DMS 273 treated with DMSO at 0.1 percent for 48 hours (cell line): ENCODE data around the gene CNPY3.
"Not testable (repeated sequence)": the region's sequence is repeated elsewhere in the genome, so short reads cannot be mapped to it uniquely, and the experiment has no call there.

Source experiments
- DNase-seq: peaks from one replicate; lab custom pipeline; 2025; lab: John Stamatoyannopoulos, UW

Gene CNPY3

DNA sequence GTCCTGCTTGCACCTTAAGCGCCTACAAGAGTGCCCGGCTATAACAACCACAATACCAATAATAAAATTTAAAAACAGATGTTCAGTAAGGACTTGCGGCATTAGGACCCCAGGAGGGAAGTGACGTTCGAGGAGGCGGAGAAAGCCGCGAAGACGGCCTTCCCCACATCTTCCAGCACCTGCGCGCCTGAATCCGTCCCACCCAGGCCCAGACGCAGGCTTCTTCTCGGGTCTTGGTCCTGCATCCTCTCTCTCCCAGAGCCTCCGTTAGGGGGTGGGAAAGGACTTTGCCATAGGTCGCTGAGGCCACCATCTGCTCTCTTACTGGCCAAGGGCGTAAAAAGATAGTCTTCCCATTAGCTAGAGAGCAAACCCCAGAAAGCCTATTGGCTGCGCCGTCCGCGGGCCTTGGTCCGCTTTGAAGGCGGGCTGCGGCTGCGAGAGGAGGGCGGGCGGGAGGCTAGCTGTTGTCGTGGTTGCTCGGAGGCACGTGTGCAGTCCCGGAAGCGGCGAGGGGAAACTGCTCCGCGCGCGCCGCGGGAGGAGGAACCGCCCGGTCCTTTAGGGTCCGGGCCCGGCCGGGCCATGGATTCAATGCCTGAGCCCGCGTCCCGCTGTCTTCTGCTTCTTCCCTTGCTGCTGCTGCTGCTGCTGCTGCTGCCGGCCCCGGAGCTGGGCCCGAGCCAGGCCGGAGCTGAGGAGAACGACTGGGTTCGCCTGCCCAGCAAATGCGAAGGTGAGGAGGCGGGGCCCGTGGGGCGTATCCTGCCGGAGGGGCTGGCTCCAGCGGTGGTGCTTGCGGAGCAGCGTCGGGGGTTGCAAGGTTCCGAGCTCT lies at the start of gene CNPY3:
Gene CNPY3 (plus strand): TSS at position 495 of the 835 bp plus-strand sequence. CDS start 91 bp downstream, at position 586.
- DNase-seq, result peak; percentile 98

DNA sequence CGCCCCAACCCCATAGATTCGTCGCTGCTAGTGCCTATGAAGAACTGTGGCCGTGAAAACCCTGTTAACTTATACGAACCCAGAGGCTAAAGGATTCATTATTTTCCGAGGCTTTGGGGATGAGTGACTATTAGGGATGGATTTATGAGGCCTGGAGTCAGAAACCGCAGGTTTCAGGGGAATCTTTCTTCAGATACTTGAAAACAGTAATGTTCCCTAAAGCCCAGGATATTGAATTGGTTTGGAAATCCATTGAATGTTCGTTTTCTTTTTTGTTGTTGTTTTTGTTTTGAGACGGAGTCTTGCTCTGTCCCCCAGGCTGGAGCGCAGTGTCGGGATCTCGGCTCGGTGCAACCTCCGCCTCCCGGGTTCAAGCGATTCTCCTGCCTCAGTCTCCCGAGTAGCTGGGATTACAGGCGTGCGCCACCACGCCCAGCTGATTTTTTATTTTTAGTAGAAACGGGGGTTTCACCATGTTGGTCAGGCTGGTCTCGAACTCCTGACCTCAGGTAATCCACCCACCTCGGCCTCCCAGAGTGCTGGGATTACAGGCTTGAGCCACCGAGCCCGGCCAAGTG lies 49.0 kb upstream of the CNPY3 start:
- DNase-seq, result not testable (repeated sequence)

DNA sequence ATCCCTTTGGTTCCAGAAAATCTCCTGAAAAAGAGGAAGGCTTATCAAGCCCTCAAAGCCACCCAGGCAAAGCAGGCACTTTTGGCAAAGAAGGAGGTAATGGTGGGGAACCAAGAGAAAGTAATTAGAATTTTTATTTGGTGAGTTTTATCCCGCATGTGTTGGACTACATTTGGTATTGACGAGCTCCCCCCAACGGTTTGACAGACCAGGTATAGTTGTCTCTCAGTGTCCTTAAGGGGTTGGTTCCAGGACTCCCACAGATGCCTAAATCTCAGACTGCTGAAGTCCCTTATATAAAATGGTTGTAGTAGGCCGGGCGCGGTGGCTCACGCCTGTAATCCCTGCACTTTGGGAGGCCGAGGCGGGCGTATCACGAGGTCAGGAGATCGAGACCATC lies 48.4 kb upstream of the CNPY3 start:
- DNase-seq, result not testable (repeated sequence)

DNA sequence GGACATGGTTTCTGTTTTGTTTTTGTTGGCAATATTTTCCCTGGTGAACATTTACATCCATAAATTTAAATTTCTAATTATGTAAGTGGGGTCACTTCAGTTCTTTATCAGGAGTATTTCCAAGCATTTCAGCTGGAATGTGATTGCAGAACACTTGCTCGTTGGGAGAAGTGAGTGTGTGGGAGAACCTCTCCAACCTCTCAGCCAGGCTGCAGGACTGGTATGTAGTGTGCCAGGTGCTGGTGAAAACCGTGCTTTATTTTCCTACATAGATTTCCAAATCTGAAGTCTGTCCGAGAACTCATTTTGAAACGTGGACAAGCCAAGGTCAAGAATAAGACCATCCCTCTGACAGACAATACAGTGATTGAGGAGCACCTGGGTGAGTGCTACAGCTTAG lies 43.6 kb upstream of the CNPY3 start:
- DNase-seq, result no peak

DNA sequence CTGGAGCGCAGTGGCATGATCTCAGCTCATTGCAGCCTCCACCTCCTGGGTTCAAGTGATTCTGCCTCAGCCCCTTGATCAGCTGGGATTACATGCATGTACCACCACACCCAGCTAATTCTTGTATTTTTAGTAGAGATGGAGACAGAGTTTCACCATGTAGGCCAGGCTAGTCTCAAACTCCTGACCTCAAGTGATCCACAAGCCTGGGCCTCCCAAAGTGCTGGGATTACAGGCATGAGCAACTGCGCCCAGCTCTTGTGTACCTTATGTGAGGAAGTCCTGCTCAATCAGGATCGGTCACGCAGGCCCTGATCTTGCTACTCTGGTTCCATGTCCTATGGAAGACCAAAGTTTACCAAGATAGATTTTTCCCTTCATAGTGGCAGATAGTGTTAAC lies 41.1 kb upstream of the CNPY3 start:
- DNase-seq, result not testable (repeated sequence)

DNA sequence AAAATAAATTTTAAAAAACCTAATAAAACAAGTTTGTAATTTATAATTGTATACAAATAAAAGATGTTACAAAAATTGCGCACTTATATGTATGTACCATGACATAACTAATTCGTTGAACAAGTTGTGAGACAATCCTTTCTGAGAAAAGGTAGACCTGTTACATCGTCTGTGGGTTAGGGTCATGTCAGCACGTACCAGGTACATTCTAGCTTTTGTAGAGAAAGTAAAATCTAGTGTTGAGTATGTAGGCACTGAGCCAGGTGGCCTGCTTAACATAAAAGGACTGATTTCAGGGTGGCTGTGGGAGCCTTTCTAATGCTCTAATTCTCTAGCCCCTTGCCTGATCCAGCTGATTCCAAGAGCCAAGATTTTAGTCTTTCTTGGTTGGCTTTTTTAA lies 39.5 kb upstream of the CNPY3 start:
- no peak for DNase-seq

DNA sequence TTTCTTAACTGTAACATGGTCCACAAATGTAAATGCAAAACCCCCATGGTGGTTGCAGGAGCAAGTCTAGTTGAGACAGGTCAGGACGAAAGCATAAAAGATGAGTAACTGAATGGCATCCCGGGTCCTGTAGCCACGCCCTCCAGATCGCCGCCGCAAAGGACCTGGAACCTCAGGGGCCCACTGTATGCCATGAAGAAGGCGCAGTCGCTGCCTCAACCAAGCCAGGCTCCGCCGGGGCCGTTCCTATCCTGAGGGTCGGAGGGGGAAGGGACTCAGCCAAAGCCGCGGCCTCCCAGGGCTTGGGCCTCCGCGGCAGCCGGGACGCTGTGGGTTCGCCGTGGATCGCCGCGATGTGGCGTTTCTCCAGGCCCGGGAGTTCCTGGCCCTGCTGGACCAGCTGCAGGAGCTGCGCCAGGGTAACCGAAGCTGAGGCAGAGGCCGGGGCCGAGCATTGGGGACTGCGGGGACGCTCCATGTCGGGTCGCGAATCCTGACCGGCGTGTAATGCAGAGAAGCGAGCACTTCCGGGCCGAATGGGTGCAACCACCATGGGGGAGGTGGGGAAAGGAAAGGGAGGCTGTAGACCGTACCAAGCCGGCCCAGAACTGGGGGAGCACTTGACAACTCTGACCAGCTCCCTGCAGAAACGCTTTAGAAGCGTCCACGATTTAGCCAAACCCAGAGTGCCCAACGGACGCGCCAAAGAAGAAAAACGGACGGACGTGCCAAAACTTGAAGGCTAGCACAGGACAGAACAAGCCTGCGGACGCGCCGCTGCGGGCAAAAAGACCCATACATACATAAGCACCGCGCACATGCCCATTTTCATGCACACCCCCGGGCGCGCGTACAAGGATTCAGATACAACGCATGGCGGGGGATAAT lies 38.7 kb upstream of the CNPY3 start:
- peak; percentile 75 for DNase-seq

DNA sequence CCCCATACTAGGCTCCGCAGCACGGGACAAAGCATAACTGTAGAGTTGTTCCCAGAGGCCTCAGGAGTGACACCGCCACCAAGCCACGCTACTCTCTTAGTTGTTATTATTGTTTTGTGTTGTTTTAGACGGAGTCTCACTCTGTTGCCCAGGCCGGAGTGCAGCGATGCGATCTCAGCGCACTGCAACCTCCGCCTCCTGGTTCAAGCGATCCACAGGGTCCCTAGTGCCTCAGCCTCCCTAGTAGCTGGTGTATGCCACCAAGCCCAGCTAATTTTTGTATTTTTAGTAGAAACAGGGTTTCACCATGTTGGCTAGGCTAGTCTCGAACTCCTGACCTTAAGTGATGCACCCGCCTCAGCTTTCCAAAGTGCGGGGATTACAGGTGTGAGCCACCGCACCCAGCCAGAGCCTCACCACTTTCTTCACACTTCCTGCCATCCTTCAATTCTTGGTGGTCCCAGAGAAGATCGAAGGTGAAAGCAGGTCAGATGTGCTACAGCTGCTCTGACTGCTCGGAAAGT lies 38.0 kb upstream of the CNPY3 start:
- DNase-seq, result no peak

DNA sequence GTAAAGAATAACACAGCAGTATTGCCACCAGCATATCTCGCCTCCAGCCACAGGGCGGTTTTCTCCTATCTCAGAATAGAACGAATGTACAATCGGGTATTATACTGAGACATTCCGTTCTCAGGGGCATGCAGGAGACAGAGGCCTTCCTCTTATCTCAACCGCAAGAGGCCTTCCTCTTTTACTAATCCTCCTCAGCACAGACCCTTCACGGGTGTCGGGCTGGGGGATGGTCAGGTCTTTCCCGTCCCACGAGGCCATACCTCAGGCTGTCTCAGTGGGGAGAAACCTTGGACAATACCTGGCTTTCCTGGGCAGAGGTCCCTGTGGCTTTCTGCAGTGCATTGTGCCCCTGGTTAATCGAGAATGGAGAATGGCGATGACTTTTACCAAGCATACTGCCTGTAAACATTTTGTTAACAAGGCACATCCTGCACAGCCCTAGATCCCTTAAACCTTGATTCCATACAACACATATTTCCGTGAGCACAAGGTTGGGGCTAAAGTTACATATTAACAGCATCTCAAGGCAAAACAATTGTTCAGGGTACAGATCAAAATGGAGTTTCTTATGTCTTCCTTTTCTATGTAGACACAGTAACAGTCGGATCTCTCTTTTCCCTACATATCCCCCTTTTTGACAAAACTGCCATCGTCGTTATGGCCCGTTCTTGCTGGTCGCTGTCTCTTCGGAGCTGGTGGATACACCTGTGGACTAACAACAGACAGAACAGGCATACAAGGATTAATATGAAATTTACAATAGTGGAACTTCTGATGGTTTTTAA lies 35.0 kb upstream of the CNPY3 start:
- DNase-seq, result not testable (repeated sequence)

DNA sequence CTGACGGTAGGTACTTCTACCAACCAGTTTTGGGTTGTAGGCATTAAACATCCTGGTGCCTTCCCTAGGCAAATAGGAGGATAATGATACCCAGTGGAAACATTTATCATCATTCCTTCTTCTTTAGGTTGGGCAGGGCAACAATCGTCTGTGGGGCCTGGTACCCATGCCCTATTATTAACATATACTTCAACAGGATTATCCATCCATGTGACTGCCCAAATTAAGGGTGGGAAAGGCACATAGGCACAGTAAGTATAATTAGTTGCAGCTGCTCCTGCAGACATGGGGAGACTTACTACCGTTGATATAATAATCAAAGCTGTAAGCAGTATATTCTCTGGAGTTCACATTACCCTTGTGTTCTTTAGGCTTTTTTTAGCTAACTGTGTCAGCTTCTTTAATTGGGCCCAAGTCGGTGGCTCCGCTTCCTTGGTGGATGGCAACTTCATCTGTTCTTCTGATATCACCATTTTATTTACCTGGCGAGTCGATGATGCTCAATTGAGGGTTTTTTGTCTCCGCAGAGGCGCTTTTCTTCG lies 33.0 kb upstream of the CNPY3 start:
- no peak for DNase-seq

DNA sequence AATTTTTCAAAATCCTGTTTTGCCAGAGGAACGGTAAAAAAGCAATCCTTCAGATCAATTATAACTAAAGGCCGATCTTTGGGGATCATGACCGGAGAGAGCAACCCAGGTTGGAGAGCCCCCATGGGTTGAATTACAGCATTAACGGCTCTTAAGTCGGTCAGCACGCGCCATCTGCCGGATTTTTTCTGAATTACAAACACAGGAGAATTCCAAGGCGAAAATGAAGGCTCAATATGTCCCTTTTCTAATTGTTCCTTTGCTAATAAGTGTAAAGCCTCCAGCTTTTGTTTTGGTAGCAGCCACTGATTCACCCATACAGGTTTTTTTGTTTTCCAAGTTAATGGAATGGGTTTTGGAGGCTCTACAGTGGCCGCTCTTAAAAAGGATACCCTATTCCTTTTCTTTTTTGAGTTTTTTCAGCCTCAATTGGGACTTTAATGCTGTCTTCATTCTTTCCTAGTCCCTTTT lies 30.4 kb upstream of the CNPY3 start:
- peak; percentile 19 for DNase-seq

DNA sequence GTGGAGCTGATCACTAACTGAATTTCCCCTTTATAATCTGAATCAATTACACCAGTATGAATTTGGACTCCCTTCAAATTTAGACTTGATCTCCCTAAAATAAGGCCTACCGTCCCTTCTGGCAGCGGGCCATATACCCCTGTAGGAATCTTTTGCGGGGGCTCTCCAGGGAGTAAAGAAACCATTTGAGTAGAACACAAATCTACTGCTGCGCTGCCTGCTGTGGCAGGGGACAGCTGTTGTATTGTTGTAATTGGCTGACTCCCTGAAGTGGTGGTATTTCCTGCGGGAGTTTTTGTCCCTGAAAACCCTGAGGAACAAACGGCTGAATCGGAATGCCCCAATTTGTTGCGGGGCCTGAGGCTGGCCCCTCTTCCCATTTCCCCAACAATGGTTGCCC lies 29.4 kb upstream of the CNPY3 start:
- no peak for DNase-seq

DNA sequence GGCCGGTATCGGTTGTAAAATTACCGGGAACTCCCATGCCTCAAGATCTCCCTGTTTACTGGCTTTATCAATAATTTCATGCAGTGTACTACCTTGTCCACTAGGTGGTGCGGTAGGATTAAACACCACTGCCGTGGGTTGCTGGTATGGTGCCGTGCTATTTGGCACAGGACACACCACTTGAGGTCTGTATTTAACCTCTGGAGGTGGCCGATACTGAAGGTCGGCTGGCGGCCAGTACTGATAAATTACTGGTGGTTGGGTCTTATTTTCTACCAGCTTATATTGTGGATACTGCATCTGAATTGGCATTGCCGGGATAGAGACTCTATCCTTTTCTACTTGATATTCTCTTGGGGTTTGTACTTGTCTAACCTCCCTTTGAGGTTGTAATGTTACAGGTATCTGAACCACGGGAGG lies 27.7 kb upstream of the CNPY3 start:
- peak; percentile 71 for DNase-seq

DNA sequence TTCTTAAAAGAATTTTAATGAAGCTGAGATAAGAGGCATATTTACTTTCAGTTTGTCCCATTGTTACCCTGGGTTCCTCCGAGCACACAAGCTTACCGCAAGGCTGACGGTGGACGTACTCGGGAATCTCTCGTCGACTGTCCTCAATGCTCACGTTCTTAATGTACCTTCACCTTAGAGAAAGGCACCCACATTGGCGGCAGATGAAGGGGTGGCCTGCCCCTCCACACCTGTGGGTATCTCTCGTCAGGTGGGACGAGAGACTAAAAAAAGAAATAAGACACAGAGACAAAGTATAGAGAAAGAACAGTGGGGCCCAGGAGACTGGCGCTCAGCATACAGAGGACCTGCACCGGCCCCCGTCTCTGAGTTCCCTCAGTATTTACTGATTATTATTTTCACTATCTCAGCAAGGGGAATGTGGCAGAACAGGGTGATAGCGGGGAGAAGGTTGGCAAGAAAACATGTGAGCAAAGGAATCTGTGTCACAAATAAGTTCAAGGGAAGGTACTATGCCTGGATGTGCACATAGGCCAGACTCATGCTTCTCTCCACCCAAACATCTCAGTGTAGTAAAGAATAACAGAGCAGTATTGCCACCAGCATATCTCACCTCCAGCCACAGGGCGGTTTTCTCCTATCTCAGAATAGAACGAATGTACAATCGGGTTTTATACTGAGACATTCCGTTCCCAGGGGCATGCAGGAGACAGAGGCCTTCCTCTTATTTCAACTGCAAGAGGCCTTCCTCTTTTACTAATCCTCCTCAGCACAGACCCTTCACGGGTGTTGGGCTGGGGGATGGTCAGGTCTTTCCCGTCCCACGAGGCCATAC lies 26.6 kb upstream of the CNPY3 start:
- DNase-seq, result not testable (repeated sequence)

DNA sequence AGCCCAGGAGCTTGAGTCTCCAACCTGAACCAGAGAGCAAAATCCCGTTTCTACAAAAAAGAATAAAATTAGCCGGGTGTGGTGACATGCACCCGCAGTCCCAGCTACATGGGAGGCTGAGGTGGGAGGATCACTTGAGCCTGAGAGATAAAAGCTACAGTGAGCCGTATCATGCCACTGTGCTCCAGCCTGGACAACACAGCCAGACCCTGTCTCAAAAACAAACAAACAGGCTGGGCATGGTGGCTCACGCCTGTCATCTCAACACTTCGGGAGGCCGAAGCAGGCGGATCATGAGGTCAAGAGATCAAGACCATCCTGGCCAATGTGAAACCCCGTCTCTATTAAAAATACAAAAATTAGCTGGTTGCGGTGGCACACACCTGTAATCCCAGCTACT lies 24.8 kb upstream of the CNPY3 start:
- no peak for DNase-seq

DNA sequence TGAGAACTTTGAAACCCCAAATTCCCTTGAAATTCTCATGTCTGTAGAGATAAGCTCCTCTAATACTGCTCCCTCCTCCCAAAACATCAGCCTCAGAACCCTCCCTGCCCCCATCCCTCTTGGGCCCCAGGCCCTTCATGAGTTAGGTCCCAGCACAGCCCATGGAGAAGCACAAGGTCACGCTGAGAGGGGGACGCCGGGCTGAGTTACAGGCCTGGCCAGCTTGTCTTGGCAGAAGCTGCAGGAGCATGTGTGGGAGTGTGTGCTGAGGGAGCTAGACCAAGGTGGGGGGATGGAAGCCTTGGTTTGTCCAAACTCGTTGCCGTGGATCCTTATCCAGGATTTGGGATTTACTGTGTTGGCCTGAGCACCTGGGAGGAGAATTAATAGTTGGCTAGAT lies 21.9 kb upstream of the CNPY3 start:
- no peak for DNase-seq

DNA sequence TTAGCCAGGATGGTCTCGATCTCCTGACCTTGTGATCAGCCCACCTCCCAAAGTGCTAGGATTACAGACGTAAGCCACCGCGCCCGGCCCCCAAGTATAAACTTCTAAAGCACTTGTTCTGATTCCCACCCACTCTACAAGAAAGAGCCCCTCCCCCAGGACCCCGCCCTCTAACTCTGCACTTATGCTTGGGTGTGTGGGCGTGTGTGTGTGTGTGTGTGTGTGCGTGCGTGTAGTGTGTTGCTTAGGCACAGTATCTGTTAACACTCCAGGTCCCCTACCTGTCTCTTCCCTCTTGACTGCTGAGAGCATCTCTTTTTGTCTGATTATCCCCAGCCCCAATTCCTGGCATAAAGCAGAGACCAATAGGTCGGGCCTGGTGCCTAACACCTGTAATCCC lies 19.4 kb upstream of the CNPY3 start:
- DNase-seq, result no peak

DNA sequence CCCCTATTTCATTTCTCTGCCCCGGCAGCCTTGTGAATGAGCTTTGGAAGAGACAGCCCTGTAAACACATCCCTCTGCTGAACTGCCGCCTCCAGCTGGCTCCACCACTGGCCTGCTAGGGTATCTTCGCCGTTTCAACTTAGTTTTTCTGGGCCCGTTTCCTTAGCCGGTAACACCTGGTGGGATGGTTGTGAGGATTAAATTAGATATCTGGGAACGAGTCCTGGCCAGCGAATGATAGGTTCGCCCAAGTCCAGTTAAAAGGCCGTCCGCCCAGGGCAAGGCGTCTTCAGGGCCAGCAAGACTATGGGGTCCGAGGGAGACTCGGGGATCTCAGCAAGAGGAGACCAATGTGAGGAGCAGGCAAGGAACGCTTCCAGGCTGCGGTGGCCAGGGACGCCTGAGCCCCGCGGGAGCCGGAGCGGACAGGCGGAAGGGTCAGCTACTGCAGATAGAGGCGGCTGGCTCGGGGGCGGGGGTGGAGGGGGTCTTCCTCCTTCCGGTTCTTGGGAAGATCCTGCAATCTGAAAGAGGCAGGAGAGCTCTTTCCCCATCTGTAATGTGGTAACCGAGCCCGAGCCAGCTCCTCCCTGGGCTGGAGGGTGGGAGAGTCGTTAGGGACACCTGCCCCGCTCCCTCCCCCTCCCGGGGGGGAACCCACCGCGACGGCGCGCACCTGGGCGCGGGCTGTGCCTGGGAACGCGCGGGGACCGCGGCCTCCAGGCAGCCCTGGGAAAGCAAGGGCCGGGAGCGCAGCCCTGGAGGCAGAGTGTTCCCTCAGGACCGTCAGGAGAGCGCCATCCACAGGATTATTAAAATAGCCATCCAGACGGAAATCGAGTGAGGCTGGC lies 17.9 kb upstream of the CNPY3 start:
- no peak for DNase-seq

DNA sequence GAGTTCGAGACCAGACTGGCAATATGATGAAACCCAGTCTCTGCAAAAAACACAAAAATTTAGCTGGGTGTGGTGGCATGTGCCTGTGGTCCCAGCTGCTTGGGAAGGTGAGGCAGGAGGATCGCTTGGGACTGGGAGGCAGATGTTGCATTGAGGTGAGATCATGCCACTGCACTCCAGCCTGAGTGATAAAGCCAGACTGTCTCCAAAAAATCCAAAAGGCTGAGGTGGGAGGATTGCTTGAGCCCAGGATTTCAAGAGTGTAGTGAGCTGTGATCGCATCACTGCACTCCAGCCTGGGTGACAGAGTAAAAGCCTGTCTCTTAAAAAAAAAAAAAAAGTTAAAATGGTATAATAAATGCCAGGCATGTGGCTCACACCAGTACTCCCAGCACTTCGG lies 14.7 kb upstream of the CNPY3 start:
- no peak for DNase-seq
